Stimulated activated naive CD4-positive, alpha-beta T cell treated with Interleukin-2 at 50 U/mL for 16 hours (primary cell): ENCODE data around the gene BTRC.

Experiments
- DNase-seq: peaks from one replicate; lab custom pipeline; 2025; lab: John Stamatoyannopoulos, UW

Gene BTRC

DNA sequence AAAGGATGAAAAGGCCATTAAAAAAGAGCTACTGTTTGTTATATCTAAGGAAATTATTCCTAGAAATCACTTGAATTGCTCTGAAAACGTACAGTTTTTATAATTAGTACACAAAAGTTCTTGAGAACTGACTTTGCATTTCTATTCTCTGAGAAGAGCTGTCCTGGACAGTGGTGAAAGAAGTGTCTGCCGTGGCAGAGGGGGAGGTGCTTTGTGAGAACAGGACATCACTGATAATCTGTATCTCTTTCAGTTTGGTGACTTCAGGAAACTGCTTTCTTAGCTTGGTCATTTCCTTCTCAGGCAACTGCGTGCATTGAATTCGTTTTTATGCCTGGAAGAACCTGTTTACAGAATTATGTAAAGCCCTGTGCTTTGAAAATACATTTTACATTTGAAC lies 182.0 kb downstream of the BTRC start:
- no peak for DNase-seq

DNA sequence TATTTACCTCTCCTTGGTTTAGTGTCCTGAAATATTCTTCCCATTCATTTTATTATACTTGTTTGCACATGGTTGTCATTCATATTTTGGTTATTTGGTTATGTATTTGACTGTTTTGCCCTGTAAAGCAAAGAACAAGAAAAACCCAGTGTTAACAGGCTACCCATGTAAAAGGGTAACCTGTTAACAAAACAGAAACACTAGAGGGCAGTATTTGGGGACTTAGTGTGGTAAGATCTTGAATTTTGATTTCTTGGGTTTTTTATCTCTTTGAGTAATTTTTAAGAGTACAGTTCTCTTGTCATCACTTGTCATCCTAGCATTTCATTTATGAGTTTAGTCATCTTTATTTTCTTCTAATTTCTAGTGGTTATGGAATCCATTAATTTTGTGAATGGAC lies 182.8 kb downstream of the BTRC start:
- DNase-seq: no peak

DNA sequence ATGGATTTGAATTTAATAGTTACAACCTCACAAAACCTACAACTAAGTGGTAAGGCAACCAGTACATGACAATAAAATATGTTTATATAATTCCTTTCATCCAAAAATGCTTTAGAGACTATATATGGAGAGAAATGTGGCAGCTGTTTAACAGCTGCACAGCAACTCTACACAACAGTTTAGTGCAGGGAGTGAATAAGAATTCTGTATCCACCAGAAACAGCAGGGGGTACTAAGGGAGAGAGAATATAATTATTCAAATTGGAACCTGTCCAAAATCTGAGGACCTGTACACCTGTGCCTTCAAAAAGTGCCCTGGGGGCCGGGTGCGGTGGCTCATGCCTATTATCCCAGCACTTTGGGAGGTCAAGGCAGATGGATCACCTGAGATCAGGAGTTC lies 184.5 kb downstream of the BTRC start:
- no peak for DNase-seq

DNA sequence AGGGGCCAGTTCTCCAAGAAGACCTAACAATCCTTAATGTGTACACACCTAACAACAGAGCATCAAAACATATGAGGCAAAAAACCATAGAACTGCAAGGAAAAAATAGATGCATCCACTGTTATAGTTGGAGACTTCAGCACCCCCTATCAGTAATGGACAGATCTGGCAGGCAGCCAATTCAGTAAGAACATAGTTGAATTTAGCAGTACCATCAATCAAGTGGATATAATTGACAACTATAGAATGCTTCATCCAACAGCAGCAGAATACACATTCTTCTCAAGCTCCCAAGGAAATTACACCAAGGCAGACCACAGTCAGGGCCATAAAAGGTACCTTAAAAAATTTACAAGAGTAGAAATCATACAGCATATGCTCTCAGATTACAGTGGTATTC lies 191.9 kb downstream of the BTRC start:
- DNase-seq: no peak

DNA sequence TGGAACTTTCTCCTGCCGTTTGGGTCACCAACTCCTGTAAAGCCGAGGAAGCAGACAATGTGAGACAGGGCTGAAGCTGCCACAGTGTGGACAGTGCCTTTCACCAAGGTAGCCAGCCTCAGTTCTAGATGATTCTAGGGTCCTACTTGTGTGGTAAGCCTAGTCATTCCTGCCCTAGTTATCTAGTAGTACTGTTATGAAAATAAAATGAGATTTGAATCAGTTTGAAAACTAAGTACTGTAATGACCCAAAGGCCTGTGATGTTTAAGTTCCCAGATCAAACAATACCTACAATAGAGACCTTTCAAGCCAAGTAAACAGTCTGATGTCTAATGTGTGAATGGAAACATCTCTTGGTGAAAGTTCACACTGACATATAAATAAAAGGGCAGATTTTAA lies 197.0 kb downstream of the BTRC start:
- no peak for DNase-seq

DNA sequence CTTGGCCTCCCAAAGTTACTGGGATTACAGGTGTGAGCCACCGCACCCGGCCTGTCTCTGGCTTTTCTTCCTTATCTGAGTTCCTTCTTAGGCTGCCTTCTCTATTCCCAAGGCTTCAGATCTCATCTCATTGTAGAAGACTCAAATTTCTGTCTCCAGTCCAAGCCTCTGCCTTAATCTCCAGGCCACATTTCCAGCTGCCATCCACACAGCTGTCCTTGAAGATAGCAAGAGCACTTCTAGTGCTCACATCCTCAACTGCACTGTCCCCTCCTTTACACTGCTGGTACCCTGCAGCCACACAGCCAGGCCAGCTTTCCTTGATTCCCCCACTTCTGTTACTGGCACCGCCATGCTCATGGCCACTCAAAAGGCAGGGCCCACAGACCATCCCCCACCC lies 198.5 kb downstream of the BTRC start:
- no peak for DNase-seq

DNA sequence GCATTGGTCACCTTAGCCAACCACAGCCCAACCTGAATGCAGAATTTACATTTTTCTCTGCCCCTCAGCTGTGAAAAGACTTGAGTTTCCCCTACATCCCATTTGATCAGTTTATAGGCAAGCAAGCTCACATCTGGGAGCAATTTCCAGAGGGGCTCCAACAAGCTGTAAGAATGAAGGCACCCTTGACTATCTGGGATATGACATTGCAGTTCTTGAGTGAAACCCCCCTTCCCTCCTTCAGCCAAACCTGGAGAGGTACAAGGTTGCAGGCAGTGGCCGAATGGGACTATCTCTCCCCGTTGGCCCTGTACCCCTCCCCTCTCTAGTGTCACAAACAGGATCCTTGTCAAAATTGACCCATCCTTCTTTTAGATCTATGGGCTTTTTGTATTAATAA lies 203.6 kb downstream of the BTRC start:
- no peak for DNase-seq

DNA sequence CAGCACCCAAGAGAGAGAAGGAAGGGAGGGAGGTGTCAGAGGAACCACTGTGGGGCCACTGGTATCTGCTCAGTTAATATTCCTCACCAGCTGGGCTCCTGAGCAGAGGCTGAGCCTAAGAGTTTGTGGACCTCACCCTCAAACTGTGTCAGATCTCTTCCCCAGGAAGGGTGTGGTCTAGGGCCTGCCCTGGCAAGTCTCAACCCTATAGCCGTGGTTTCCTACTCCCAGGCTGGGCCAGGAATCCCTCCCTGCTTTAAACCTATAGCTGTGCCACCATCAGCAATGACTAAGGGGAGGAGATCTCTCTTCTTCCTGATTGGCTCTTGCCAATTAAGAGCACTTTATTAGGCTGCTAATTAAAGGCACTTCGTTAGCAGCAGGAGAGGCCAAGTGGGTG lies 204.2 kb downstream of the BTRC start:
- no peak for DNase-seq

DNA sequence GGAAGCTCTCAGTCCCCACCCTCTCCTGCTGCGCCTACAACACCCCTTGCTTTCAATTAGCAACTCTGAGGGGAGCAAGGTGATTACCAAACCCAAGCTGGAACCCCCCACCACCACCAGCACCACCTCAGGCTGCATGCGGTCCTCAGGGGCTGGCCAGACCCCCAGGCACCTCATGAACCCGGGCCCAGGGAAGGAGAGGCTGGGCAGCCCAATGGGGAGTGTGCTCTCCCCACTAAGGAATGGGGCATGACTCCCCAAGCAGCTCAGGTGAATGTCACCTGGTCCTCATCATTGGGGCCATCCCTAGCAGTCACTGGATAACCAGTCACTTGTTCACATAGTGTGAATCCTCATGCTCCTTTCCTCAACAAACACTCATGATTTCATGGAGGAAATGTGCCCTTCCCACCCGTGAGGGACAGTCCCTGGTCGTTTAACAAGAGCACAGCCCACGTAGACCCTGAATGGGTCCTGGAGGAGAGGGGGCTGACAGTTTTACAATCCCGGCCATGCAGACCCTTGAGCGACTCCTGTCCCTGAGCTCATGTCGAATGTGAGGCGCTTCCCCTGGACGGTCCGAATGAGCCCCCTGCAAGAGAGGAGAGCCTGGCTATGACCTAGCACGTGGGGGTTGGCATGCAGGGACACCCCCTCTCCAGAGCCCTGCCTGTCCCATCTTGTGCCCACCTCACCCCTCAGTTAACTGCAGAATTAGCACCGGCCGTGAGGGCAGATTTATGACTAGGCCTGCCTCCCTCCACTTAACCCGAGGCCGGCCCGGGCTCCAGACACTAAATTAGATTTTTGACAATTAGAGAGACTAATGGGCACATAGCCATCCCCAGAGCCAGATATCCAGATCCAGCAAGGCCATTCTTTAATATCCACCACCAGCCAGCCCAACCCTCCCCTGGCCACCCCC lies 205.0 kb downstream of the BTRC start:
- no peak for DNase-seq

DNA sequence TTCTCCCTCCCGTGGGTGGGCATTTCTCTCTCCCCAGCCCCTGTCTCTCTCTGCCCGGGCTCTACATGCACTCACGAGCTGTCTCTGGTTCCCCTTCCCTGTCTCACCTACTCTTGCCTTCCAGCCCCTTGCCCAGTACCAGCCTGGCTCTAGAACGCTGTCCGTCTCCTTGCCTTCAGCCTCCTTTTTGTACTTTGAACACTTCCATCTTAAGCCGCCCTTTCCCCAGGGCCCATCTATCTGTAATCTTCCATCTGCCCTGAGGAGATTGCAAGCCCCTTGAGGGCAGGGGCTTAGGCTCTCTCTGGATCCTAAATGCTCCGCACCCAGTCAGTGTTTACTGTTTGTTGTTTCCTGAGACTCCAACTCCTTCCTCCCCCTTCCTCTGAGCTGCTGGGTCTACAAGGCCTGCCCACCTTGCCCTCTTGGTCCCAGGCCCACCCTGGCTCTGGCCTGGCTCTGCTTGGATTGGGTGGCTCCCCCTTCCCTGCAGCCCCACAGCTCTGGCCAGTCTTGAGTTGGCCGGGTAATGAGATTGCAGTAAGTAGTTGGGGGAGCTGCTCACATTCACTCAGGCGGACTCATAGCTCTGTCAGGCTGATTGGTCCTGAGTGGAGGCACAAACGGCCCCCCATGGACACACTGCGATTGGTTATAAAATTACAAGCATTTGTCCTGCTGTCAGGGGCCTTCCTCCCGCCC lies 205.8 kb downstream of the BTRC start:
- DNase-seq: no peak

DNA sequence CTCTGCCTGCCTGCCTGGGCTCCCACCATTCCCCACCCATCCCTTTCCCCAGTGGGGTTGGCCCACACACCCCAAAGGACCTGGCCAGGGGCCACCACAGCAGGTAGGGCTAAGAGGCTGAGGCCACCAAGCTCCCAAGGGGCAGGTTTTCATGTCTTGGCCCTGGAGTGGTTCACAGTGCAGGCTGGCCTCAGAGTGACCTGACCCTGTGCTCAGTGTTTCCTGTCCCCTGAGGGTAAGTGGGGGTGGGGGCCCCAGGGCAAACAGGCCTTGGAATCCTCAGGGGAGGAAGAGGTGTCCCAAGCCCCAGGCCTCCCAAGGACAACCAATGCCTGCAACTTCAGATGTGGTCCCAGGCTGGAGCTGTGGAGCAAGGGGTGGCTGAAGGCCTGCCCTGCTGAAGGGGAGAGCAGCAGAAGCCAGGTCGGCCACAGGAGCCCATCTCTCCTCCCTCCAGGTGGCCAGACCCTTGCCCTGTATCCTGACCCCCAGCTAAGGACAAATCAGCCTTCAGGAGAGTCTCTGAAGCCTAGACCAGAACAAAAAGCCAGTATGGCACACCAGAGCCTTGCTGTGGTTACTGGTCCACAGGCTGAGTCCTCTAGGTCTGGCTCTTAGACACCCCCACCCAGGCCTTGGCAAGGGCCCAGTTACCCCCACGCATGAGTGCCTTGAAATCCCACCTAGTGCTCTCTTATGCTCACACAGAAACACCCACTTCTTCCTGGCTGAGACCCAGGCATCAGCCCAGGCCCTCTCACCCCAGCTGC lies 206.5 kb downstream of the BTRC start:
- DNase-seq: no peak

DNA sequence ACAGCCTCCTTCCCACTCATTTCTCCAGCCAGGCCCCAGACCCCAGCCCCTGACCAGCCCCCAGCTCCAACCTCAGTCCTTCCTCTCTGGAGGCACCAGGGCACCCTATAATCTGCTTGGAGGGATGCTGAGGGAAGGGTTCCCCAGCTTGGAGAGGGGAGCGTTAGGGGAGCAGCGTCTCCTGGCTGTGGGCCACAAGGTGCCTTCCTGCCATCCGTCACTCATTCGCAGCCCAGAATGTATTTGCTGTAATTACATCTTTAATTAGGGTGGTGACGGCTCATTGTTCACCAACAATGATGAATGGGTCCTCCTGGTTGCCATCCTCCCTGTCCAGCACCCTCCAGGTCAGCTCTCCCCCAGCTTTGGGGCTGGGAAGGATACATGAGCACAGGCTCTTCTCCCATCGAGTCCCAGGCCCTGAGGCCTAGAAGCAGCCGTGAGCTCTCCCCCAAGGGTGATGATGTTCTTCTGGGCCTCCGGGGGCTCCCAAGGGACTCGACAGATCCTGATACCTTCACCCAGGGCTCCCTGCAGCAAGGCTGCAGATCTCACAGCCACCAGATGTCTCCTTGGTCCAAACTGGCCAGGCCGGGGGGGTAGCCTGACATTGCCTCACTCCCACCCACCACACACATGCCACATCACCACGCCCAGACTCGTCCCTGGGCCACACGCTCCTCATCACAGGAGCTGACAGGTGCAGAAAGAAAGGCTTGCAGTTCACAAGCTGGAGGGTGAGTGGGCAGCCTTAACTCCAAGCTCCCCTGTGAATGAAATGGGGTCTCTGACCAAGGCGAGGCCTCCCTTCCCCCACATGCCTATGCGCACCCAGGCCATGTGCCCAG lies 207.3 kb downstream of the BTRC start:
- DNase-seq: no peak

DNA sequence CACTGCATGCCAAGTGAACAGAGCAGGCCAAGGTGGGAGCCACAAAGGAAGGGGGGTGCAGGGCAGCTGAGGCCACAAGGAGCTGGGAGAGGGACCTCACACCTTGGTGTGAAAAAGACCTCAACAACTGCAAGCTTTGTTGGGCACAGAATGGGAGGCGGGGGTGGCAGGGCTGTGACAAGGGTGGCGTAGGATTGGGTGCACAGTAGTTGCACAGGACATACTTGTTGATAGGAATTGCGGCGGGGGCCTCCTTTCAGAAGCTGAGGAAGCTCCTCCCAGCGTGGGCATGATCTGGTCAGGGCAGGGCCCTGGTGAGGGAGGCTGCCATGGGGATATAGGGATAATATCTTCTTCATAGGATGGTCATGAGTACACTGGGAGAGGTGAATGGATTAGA lies 208.3 kb downstream of the BTRC start:
- no peak for DNase-seq

DNA sequence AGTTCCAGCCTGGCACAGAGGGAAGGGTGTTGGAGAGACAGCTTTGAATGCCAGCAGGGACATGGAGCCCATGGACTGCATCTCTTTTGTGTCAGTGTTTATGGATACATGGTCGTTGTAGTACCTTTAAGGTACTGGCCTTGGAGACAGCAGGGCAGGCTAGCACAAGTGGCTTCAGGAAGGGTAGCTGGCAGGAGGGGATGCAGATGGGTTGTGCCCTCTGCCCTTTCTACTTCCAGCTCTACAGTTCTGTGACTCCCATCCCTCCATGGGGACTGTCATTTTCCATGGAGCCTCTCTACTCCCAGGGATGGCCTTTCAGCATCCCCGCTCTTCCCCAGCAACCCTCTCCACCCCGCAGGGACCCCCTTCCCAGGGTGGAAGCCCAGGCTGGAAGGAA lies 209.0 kb downstream of the BTRC start:
- DNase-seq: no peak

DNA sequence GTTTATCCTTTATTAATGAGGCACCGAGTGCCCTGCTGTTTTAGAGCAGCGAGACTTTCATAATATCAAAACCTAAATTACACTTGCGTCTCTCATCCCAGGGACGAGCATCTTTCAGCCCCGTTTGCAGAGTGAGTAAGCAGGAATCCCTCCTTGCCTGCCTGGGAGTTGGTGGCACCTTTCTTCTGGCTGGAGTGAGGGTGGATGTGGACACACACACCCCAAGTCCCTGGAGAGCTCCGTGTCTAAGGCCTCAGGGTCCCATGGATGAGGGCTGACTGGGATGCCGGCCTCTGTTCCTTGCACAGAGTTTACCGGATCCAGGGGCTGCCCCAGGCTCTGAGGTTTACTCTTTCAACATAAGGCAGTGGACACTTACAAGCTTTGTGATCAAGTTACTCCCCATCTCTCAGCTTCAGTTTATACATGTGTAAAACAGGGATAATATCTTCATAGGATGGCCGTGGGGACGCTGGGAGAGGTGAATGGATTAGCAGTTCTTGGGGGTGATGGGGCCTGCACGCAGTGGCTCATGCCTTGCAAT lies 209.6 kb downstream of the BTRC start:
- no peak for DNase-seq

DNA sequence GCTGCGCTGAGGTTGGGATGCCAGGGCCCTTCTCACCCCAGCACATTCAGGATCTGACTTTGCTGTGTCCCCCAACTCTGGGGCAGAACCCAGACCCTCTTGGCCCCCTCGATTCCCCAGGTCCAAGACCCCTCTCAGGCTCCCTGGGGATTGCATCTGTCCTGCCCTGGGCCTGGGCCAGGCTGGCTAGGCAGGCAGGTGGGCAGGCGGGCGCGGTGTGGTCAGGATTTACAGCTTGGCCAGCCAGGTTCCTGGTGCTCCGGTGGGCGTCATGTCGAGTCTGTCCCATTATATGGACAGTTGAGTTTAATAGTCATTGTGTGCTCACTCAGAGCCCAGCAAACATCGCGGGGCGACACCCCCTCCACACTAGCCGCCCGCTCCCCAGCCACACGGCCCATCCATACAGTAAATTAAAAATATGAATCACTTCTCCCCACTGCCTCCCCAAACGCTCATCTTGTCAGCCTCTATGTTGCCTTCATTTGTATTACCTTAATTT lies 210.6 kb downstream of the BTRC start:
- no peak for DNase-seq

DNA sequence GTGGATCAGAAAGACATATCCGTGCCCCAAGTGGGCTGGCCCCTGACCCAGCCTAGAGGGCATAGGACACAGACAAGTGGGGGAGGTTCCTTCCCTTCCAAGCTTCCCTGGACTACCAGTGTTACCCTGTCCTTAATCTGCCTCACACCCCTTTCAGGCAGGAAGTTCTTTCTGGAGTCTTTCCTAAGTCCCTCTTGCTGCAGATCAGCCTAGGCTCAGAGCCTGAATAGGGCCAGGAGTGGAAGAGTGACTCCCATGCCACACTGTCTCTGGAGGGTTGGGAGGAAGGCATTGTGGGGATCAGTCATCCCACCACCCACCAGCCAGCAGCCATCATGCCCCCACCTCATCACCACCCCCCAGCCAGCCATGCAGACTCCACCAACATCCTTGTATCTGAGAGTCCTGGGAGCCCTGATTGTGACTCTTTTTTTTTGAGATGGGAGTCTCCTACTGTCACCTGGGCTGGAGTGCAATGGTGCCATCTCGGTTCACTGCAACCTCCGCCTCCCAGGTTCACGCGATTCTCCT lies 211.5 kb downstream of the BTRC start:
- DNase-seq: no peak

DNA sequence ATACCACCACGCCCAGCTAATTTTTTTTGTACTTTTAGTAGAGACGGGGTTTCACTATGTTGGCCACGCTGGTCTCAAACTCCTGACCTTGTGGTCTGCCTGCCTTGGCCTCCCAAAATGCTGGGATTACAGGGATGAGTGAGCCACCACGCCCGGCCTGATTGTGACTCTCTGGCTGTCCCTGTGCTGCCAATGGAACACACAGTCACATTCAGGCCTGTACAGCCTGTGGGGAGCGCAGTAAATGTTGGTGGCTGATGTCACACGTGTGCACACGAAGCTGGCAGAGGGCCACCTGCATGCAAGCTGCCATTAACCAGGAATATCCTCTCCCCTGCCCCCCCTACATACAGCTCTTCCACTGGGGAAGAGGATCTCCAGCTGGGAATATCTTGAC lies 212.0 kb downstream of the BTRC start:
- DNase-seq: no peak

DNA sequence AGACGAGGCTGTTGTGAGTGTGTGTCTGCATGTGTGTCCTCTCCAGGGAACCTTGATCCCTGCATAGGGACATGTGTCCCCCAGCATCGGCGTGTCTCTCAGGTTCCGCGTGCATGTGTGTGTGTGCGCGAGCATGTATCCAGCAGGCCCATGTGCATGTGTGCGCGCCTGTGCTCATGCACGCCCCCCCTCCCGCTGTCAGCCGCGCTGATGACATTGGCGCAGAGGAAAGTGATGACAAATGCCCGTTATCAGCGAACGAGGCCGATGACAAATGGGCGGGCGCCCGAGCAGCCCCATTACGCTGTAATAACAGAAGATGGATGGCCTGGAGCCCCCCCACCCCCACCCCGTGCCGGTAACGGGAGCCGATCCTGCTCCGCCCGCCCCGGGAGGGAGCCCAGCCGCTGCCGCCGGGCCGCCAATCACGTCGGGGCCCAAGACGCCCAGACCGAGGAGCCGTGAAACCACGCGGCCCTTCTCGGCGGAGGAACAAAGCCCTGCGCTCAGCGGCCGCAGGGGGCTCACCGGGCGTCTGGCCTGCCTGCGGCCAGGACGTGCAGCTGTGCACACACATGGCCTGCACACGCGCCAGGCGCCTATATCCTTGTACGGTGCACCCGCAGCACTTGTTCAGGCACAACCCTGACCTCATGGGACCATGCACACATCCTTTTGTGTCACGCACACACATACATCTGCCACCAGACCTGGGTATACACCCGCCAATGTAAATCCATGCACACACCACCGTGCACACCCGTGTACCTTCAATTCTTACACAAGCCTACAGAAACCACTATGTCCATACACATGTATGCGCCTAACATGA lies 212.6 kb downstream of the BTRC start:
- DNase-seq: no peak
